Medulla oblongata (tissue), 1 donor: ENCODE measurements around the gene GAL3ST1.
A peak's percentile ranks its signal among the peaks of the same experiment; 100 is the strongest.
"Not testable (repeated sequence)": the region's sequence is repeated elsewhere in the genome, so short reads cannot be mapped to it uniquely, and the experiment has no call there.

Experiments
- DNase-seq: peaks from one replicate; pipeline ENCODE4 v3.0.0-alpha.2; 2015; ENCODE audit errors: extremely low spot score

GAL3ST1 gene

GRCh38 chr22:30596886-30597285 lies 22.4 kb upstream of the GAL3ST1 start:
- no peak for DNase-seq

GRCh38 chr22:30596199-30596598 lies 21.7 kb upstream of the GAL3ST1 start:
- no peak for DNase-seq

- not testable (repeated sequence) for DNase-seq
These were observed 17.9 kb upstream of the GAL3ST1 start for GRCh38 chr22:30592360-30592713.

GRCh38 chr22:30591588-30592359 lies 17.3 kb upstream of the GAL3ST1 start, which contains the start of gene PES1:
Gene PES1 (minus strand): TSS chr22:30591910. CDS start chr22:30591833, 77 bp downstream.
- peak; percentile 97 for DNase-seq

GRCh38 chr22:30591191-30591587 lies 16.7 kb upstream of the GAL3ST1 start:
- DNase-seq = no peak

- no peak for DNase-seq
These were observed 11.9 kb upstream of the GAL3ST1 start for GRCh38 chr22:30586414-30586813.

GRCh38 chr22:30584441-30584840 lies 10.0 kb upstream of the GAL3ST1 start:
- no peak for DNase-seq

- peak; percentile 48 for DNase-seq
These were observed 8.5 kb upstream of the GAL3ST1 start for GRCh38 chr22:30582788-30583545.

- DNase-seq = no peak
These were observed 7.6 kb upstream of the GAL3ST1 start for GRCh38 chr22:30582051-30582450.

GRCh38 chr22:30580896-30581295 lies 6.4 kb upstream of the GAL3ST1 start:
- no peak for DNase-seq

- DNase-seq = no peak
These were observed 4.0 kb upstream of the GAL3ST1 start for GRCh38 chr22:30578481-30578880.

- DNase-seq = peak; percentile 11
These were observed 1.4 kb upstream of the GAL3ST1 start for GRCh38 chr22:30575859-30576258.

GRCh38 chr22:30574997-30575671 lies 669 bp upstream of the GAL3ST1 start:
- peak; percentile 46 for DNase-seq

GRCh38 chr22:30573594-30574094 lies 821 bp downstream of the GAL3ST1 start:
- DNase-seq = peak; percentile 20

GRCh38 chr22:30572840-30573593 lies 1.4 kb downstream of the GAL3ST1 start:
- DNase-seq = peak; percentile 66

- no peak for DNase-seq
These were observed 2.3 kb downstream of the GAL3ST1 start for GRCh38 chr22:30572210-30572609.

- no peak for DNase-seq
These were observed 4.7 kb downstream of the GAL3ST1 start for GRCh38 chr22:30569674-30570202.

- DNase-seq = no peak
These were observed 6.2 kb downstream of the GAL3ST1 start for GRCh38 chr22:30568137-30568805.

- DNase-seq = not testable (repeated sequence)
These were observed 7.2 kb downstream of the GAL3ST1 start for GRCh38 chr22:30567277-30567676.

- DNase-seq = no peak
These were observed 8.3 kb downstream of the GAL3ST1 start for GRCh38 chr22:30566125-30566524.

- DNase-seq = peak; percentile 41
These were observed 9.1 kb downstream of the GAL3ST1 start for GRCh38 chr22:30565341-30565740.
